ENCODE results near the gene NAALADL2. TPM values are rescaled to one million over a fixed set of nuclear protein-coding genes. Genes with fewer than 3 reads are reported as not detected.

NAALADL2 gene
- total RNA-seq, 1 experiment from 2014 or later: 2.7 TPM

- Histone ChIP-seq H3K4me1 (ENCODE audit: control insufficient read depth, insufficient read depth, low read length) (no peaks in the 10 kb centered on the region), H3K27me3 (ENCODE audit: control insufficient read depth, insufficient read depth, low read length) (no peaks in the 10 kb centered on the region), H3K9me3 (ENCODE audit: control insufficient read depth, insufficient read depth, low read depth, low read length) (no peaks in the 10 kb centered on the region), H3K4me3 (ENCODE audit: low read depth in 2 of 2, low read length in 2 of 2) (no peak overlapping the region), H3K27ac (ENCODE audit: low read length) (no peak overlapping the region), H3K36me3 (ENCODE audit: control insufficient read depth, insufficient read depth, low read length) (no peaks in the 10 kb centered on the region)
- no TSS peak for BruUV-seq (replicated peaks)
- ChIA-PET CTCF (no interaction called here), POLR2A (no interaction called here)
- DNase-seq (ENCODE audit: low read depth, low spot score) (no peak), ATAC-seq (no peak)
- no peak for TF ChIP-seq REST (IDR thresholded peaks at IDR 0.05; ENCODE audit: insufficient read depth in 1 of 2, low read depth in 2 of 2, low read length in 1 of 2)
- TF ChIP-seq TCF7L2 (IDR thresholded peaks at IDR 0.05; ENCODE audit: low read depth, low read length): no peak
- TF ChIP-seq POLR2AphosphoS5 (IDR thresholded peaks at IDR 0.05; ENCODE audit: low read depth, low read length): no peak
- no peak for TF ChIP-seq SIN3A (IDR thresholded peaks at IDR 0.05; ENCODE audit: borderline replicate concordance, insufficient read depth, low read depth, low read length)
- no peak for TF ChIP-seq CTCF (IDR thresholded peaks at IDR 0.05)
- intact Hi-C loops (cut with micrococcal nuclease; ENCODE audit: unreplicated experiment): no loop called here
- in situ Hi-C loops (cut with HindIII; ENCODE audit: low pct_unique_long_range_greater_than_20kb, low sequenced_read_pairs): no loop called here
Observed at GRCh38 chr3:175836617-175837016, 977.5 kb downstream of the NAALADL2 start.

GRCh38 chr3:175837962-175838361, 978.8 kb downstream of the NAALADL2 start:
- no peak overlapping the region for H3K27ac ChIP-seq (ENCODE audit: low read length)
- H3K9me3 ChIP-seq (ENCODE audit: control insufficient read depth, insufficient read depth, low read depth, low read length): no peaks in the 10 kb centered on the region
- no peak for TF ChIP-seq CTCF (IDR thresholded peaks at IDR 0.05)
- no peak for TF ChIP-seq TCF7L2 (IDR thresholded peaks at IDR 0.05; ENCODE audit: low read depth, low read length)
- TF ChIP-seq REST (IDR thresholded peaks at IDR 0.05; ENCODE audit: insufficient read depth in 1 of 2, low read depth in 2 of 2, low read length in 1 of 2): no peak
- TF ChIP-seq SIN3A (IDR thresholded peaks at IDR 0.05; ENCODE audit: borderline replicate concordance, insufficient read depth, low read depth, low read length): no peak
- TF ChIP-seq POLR2AphosphoS5 (IDR thresholded peaks at IDR 0.05; ENCODE audit: low read depth, low read length): no peak
- POLR2A ChIA-PET: no interaction called here
- no TSS peak for BruUV-seq (replicated peaks)
- ATAC-seq: no peak
- H3K4me3 ChIP-seq (ENCODE audit: low read depth in 2 of 2, low read length in 2 of 2): no peak overlapping the region
- H3K27me3 ChIP-seq (ENCODE audit: control insufficient read depth, insufficient read depth, low read length): no peaks in the 10 kb centered on the region
- H3K4me1 ChIP-seq (ENCODE audit: control insufficient read depth, insufficient read depth, low read length): no peaks in the 10 kb centered on the region
- CTCF ChIA-PET: no interaction called here
- in situ Hi-C loops (cut with HindIII; ENCODE audit: low pct_unique_long_range_greater_than_20kb, low sequenced_read_pairs) (no loop called here), intact Hi-C loops (cut with micrococcal nuclease; ENCODE audit: unreplicated experiment) (no loop called here)
- no peaks in the 10 kb centered on the region for H3K36me3 ChIP-seq (ENCODE audit: control insufficient read depth, insufficient read depth, low read length)
- no peak for DNase-seq (ENCODE audit: low read depth, low spot score)
